ENCODE measurements around the gene NOD1. TPM values are rescaled to one million over a fixed set of nuclear protein-coding genes. Genes with fewer than 3 reads are reported as not detected.

Gene NOD1
- total and polyA plus RNA-seq, 2 of the 13 experiments (the other 11 are each of a cell fraction or from before 2014, with no cell fraction given): 1.7 to 2.9 TPM

- TF ChIP-seq ZNF780A (CRISPR knock-in tag; IDR thresholded peaks at IDR 0.05) (no peak), SP140L (CRISPR knock-in tag; IDR thresholded peaks at IDR 0.05; ENCODE audit: borderline replicate concordance) (no peak), SNAPC2 (CRISPR knock-in tag; IDR thresholded peaks at IDR 0.05) (peak; percentile 60; the same call in 1 of the 2 replicates), ERF (CRISPR knock-in tag; IDR thresholded peaks at IDR 0.05) (peak; percentile 19), ZNF317 (CRISPR knock-in tag; IDR thresholded peaks at IDR 0.05) (peak; percentile 63; the same call in 1 of the 2 replicates), MATR3 (CRISPR knock-in tag; IDR thresholded peaks at IDR 0.05) (no peak), MEIS1 (CRISPR knock-in tag; IDR thresholded peaks at IDR 0.05; ENCODE audit: borderline replicate concordance) (0 out of 2 replicates have a peak, but pooled peaks have one; percentile 40), ZNF773 (CRISPR knock-in tag; IDR thresholded peaks at IDR 0.05; ENCODE audit: borderline replicate concordance) (peak; percentile 35; the same call in 1 of the 2 replicates), ZNF205 (CRISPR knock-in tag; IDR thresholded peaks at IDR 0.05) (0 out of 2 replicates have a peak, but pooled peaks have one; percentile 18), SMAD3 (CRISPR knock-in tag; IDR thresholded peaks at IDR 0.05) (peak; percentile 40; the same call in 1 of the 2 replicates), ESRRA (CRISPR knock-in tag; IDR thresholded peaks at IDR 0.05; ENCODE audit: low read depth) (0 out of 2 replicates have a peak, but pooled peaks have one; percentile 16), ZSCAN25 (CRISPR knock-in tag; IDR thresholded peaks at IDR 0.05) (0 out of 2 replicates have a peak, but pooled peaks have one; percentile 35), CENPT (CRISPR knock-in tag; IDR thresholded peaks at IDR 0.05; ENCODE audit: low read depth) (no peak), MYPOP (CRISPR knock-in tag; IDR thresholded peaks at IDR 0.05) (peak; percentile 90), ZMYM3 (CRISPR knock-in tag; IDR thresholded peaks at IDR 0.05) (0 out of 2 replicates have a peak, but pooled peaks have one; percentile 44), ZNF101 (CRISPR knock-in tag; IDR thresholded peaks at IDR 0.05; ENCODE audit: borderline replicate concordance, low read depth) (no peak), XRCC5 (optimal IDR thresholded peaks at IDR 0.05; ENCODE audit: low read length) (peak; percentile 18), HOMEZ (CRISPR knock-in tag; IDR thresholded peaks at IDR 0.05; ENCODE audit: low read depth) (no peak; the same call in 1 of the 2 replicates), MAZ (IDR thresholded peaks at IDR 0.05; ENCODE audit: borderline replicate concordance, low read depth, low read length) (peak; percentile 49; the same call in 1 of the 2 replicates), MAZ (CRISPR knock-in tag; IDR thresholded peaks at IDR 0.05; ENCODE audit: low read depth) (peak; percentile 78; the same call in 1 of the 2 replicates)
- TF ChIP-seq, protein P1, sequence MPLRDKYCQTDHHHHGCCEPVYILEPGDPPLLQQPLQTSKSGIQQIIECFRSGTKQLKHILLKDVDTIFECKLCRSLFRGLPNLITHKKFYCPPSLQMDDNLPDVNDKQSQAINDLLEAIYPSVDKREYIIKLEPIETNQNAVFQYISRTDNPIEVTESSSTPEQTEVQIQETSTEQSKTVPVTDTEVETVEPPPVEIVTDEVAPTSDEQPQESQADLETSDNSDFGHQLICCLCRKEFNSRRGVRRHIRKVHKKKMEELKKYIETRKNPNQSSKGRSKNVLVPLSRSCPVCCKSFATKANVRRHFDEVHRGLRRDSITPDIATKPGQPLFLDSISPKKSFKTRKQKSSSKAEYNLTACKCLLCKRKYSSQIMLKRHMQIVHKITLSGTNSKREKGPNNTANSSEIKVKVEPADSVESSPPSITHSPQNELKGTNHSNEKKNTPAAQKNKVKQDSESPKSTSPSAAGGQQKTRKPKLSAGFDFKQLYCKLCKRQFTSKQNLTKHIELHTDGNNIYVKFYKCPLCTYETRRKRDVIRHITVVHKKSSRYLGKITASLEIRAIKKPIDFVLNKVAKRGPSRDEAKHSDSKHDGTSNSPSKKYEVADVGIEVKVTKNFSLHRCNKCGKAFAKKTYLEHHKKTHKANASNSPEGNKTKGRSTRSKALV (CRISPR knock-in tag; IDR thresholded peaks at IDR 0.05): 0 out of 2 replicates have a peak, but pooled peaks have one; percentile 67
- TF ChIP-seq, protein P2, sequence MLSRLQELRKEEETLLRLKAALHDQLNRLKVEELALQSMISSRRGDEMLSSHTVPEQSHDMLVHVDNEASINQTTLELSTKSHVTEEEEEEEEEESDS (CRISPR knock-in tag; IDR thresholded peaks at IDR 0.05; ENCODE audit: borderline replicate concordance): peak; percentile 36; the same call in 1 of the 2 replicates
- TF ChIP-seq, protein P3, sequence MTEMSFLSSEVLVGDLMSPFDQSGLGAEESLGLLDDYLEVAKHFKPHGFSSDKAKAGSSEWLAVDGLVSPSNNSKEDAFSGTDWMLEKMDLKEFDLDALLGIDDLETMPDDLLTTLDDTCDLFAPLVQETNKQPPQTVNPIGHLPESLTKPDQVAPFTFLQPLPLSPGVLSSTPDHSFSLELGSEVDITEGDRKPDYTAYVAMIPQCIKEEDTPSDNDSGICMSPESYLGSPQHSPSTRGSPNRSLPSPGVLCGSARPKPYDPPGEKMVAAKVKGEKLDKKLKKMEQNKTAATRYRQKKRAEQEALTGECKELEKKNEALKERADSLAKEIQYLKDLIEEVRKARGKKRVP (CRISPR knock-in tag; IDR thresholded peaks at IDR 0.05): no peak
Measured at GRCh38 chr7:30504301-30505173, 26.0 kb upstream of the NOD1 start, which contains the start of gene GGCT (continued).

Data from HepG2 (cell line).